Spleen (tissue), 11 donors: ENCODE results near the gene ZNF532. TPM values are rescaled to one million over a fixed set of nuclear protein-coding genes. Genes with fewer than 3 reads are reported as not detected.

Experiments used
- DNase-seq: peaks from one replicate; pipeline ENCODE4 v3.0.0-alpha.2; 2020
- H3K27ac ChIP-seq, 8 donors: fragments of 200-600 bp; sonication (generic) in 7 of 8; 1 replicate in 4 of 8; 2 replicates in 4 of 8; pipeline versions ENCODE4 v1.5.0 to v1.8.0; 2016 to 2021; ENCODE audit warnings: inconsistent platforms in 4 of 8, mild to moderate bottlenecking in 4 of 8, moderate library complexity in 1 of 8
- H3K27me3 ChIP-seq, 7 donors: fragments of 200-600 bp; sonication (generic) in 6 of 7; replicated peaks in 1 of 7; 1 replicate in 4 of 7; 2 replicates in 3 of 7; pipeline versions ENCODE4 v1.5.0 to v1.8.0; 2016 to 2021; ENCODE audit warnings: inconsistent platforms in 3 of 7, mild to moderate bottlenecking in 1 of 7
- H3K36me3 ChIP-seq, 6 donors: fragments of 200-600 bp; sonication (generic) in 5 of 6; 1 replicate in 4 of 6; 2 replicates in 2 of 6; pipeline versions ENCODE4 v1.5.0 to v1.8.0; 2016 to 2021; ENCODE audit warnings: inconsistent platforms in 2 of 6
- H3K4me1 ChIP-seq, 6 donors: fragments of 200-600 bp; sonication (generic) in 5 of 6; 1 replicate in 3 of 6; 2 replicates in 3 of 6; pipeline versions ENCODE4 v1.5.0 to v1.8.0; 2016 to 2021; ENCODE audit warnings: inconsistent platforms in 3 of 6
- H3K4me3 ChIP-seq, 8 donors: fragments of 200-600 bp; sonication (generic) in 7 of 8; 1 replicate in 4 of 8; 2 replicates in 4 of 8; pipeline versions ENCODE4 v1.5.0 to v1.8.0; 2016 to 2021; ENCODE audit warnings: inconsistent platforms in 4 of 8, mild to moderate bottlenecking in 4 of 8, moderate library complexity in 2 of 8
- H3K9me3 ChIP-seq, 8 donors: fragments of 200-600 bp; sonication (generic) in 7 of 8; 1 replicate in 4 of 8; 2 replicates in 4 of 8; pipeline versions ENCODE4 v1.5.0 to v1.8.0; 2016 to 2021; ENCODE audit warnings: inconsistent platforms in 4 of 8
- POLR2A ChIP-seq, 3 donors: fragments of 450-650 bp; IDR thresholded peaks; one replicate each; pipeline ENCODE4 v1.5.1; 2017; ENCODE audit warnings: antibody characterized with exemption in 3 of 3, mild to moderate bottlenecking in 1 of 3
- POLR2AphosphoS5 ChIP-seq, 3 donors: sonication (generic); formaldehyde crosslinking; IDR thresholded peaks; one replicate each; pipeline ENCODE4 v1.5.1; 2017; ENCODE audit warnings: antibody characterized with exemption in 3 of 3
- WGBS, 5 donors: extraction: QIAGEN DNeasy Blood & Tissue Kit in 3 of 5; methylation state at CpG; one replicate each; pipeline versions ENCODE4 v1.1.5 to v1.1.7; 2013 to 2018; 5-methylcytosine and 5-hydroxymethylcytosine counted together
- intact Hi-C: fragments of 100-400 bp; cut with DNase I; formaldehyde crosslinking; loops from one replicate; pipeline ENCODE4 v1.15.0; 2023; ENCODE audit warnings: low total_unique reads
- polyA plus RNA-seq, 3 donors: library from polyadenylated mRNA; stranded (reverse); fragments of 200-250 nt; gene quantifications; one replicate each; pipeline ENCODE4 v1.2.1, GENCODE V29; 2013
- total RNA-seq, 7 donors: library from RNA; depleted of rRNA in 3 of 7; stranded (reverse); fragments of >200 nt in 3 of 7; fragmentation: NEBNext Ultra II Directional in 4 of 7; extraction: Animal tissue kit (Norgen Biotek cat#: 25700) in 4 of 7; gene quantifications; one replicate each; pipeline versions ENCODE4 v1.1.0 to v1.2.1, GENCODE V29; 2016 to 2021
- TF ChIP-seq, protein P1 (sequence below), 11 experiments: fragments of 200-600 bp in 7 of 11; fragments of 450-650 bp in 4 of 11; sonication (generic) in 4 of 11; IDR thresholded peaks in 8 of 11; conservative IDR thresholded peaks in 3 of 11; 1 replicate in 7 of 11; 2 replicates in 4 of 11; pipeline versions ENCODE4 v1.4.0 to v1.8.0; 2016 to 2021; ENCODE audit warnings: antibody characterized with exemption in 11 of 11, inconsistent platforms in 4 of 11, mild to moderate bottlenecking in 1 of 11
- donor health status: healthy with polysubstance abuse.
- donor health status: DM: no; HTN: no; CAD: no; lungs with moderate emphysema.
- donor health status: DM: no; HTN: no; CAD: no.
- donor health status: Bipolar disorder and iron deficiency.
- donor health status: healthy.
- donor health status: DM: no; HTN: no; CAD: no.
- donor health status: DM: yes; HTN: yes; CAD: no.

Gene ZNF532
- total and polyA plus RNA-seq, 10 donors, result 5.2 to 64.8 (median 42.4) TPM

DNA sequence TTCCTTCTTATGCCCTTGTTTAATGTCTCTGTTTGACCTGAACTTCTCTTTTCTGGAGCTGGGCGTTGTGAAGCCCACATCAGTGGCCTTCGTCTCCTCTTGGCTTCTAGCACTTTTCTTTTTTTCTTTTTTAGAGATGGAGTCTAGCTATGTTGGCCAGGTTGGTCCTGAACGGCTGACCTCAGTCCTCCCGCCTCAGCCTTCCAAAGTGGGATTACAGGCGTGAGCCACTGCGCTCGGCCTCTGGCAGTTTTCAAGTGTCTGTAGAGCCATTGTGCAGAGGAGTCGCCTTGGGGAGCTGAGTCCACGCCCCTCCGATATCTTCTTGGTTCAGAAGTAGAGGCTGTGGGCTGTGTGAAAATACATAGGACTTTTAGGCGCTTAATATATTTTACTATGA lies 36.5 kb downstream of the ZNF532 start:
- H3K4me1 ChIP-seq, result peaks cover 3 to 64% (median 29%) of the 10 kb centered on the region in 6 donors
- DNase-seq, result no peak
- H3K4me3 ChIP-seq, result no peak overlapping the region
- TF ChIP-seq POLR2A (IDR thresholded peaks at IDR 0.05) (no peak), POLR2AphosphoS5 (IDR thresholded peaks at IDR 0.05) (no peak)
- TF ChIP-seq, protein P1, sequence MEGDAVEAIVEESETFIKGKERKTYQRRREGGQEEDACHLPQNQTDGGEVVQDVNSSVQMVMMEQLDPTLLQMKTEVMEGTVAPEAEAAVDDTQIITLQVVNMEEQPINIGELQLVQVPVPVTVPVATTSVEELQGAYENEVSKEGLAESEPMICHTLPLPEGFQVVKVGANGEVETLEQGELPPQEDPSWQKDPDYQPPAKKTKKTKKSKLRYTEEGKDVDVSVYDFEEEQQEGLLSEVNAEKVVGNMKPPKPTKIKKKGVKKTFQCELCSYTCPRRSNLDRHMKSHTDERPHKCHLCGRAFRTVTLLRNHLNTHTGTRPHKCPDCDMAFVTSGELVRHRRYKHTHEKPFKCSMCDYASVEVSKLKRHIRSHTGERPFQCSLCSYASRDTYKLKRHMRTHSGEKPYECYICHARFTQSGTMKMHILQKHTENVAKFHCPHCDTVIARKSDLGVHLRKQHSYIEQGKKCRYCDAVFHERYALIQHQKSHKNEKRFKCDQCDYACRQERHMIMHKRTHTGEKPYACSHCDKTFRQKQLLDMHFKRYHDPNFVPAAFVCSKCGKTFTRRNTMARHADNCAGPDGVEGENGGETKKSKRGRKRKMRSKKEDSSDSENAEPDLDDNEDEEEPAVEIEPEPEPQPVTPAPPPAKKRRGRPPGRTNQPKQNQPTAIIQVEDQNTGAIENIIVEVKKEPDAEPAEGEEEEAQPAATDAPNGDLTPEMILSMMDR (IDR thresholded peaks at IDR 0.05 in 8 of 11, conservative IDR thresholded peaks at IDR 0.05 in 3 of 11), result no peak
- WGBS, 5 donors, result 94 to 97% (median 94%) methylated on average over 11 of the region's 11 CpGs
- H3K36me3 ChIP-seq, result peaks cover 0 to 34% (median under 1%) of the 10 kb centered on the region in 6 donors
- H3K27me3 ChIP-seq, result no peaks in the 10 kb centered on the region
- H3K27ac ChIP-seq, result no peak overlapping the region
- intact Hi-C loops, result no loop called here
- H3K9me3 ChIP-seq, result no peaks in the 10 kb centered on the region

DNA sequence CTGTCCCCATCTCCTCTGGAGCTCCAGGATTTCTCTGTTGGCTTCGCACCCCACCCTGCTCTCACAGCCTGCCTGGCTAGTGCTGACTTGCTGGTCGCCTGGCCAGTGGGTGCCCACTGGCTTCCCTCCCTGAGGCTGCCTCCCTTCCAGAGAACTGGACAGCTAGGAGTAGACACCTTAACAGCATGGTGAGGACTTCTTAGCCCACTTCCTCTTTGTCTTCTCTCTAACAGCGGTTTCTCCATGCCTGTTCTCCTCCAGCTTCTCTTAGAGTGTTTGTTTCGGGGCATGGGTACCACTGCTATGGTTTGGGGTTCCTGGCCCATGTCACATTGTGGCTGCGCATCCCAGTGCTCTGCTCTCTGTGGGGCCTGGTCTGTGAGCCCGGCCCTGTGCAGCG lies 37.1 kb downstream of the ZNF532 start:
- Histone ChIP-seq H3K4me3 (no peak overlapping the region), H3K4me1 (peaks cover 3 to 58% (median 23%) of the 10 kb centered on the region in 6 donors), H3K27ac (no peak overlapping the region), H3K9me3 (no peaks in the 10 kb centered on the region), H3K27me3 (no peaks in the 10 kb centered on the region), H3K36me3 (peaks cover 0 to 34% (median 2%) of the 10 kb centered on the region in 6 donors)
- TF ChIP-seq POLR2A (IDR thresholded peaks at IDR 0.05) (no peak), POLR2AphosphoS5 (IDR thresholded peaks at IDR 0.05) (no peak)
- TF ChIP-seq, protein P1 (IDR thresholded peaks at IDR 0.05 in 8 of 11, conservative IDR thresholded peaks at IDR 0.05 in 3 of 11), result no peak
- DNase-seq, result no peak
- intact Hi-C loops, result no loop called here
- WGBS, 5 donors, result 82 to 95% (median 92%) methylated on average over 7 of the region's 7 CpGs

DNA sequence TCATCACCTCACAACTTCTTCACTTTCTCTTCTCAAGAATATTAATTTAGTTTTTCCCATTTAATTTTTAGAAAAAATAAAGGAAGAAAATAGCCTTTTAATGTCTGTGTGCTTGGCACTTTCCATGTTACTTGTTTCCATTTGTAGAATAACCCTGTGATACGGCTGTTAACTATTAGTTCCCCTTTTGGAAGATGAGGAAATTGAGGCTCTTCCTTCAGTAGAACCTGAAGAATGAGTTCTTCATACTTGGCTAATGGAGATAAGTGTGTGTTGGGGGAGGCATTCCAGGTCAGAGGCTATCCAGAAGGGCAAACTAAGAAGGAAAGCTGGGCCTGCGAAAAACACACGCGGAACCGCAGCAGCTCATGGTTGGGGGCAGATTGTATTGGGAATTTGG lies 38.3 kb downstream of the ZNF532 start:
- TF ChIP-seq POLR2AphosphoS5 (IDR thresholded peaks at IDR 0.05) (no peak), POLR2A (IDR thresholded peaks at IDR 0.05) (no peak)
- TF ChIP-seq, protein P1 (IDR thresholded peaks at IDR 0.05 in 8 of 11, conservative IDR thresholded peaks at IDR 0.05 in 3 of 11), result no peak
- H3K4me3 ChIP-seq, result no peak overlapping the region
- H3K27me3 ChIP-seq, result no peaks in the 10 kb centered on the region
- no peak overlapping the region for H3K27ac ChIP-seq
- peaks cover 0 to 33% (median 2%) of the 10 kb centered on the region in 6 donors for H3K36me3 ChIP-seq
- H3K4me1 ChIP-seq, result peaks cover 3 to 48% (median 17%) of the 10 kb centered on the region in 6 donors
- intact Hi-C loops, result no loop called here
- DNase-seq, result no peak
- 79 to 84% (median 81%) methylated on average over 5 of the region's 5 CpGs for WGBS, 5 donors
- no peaks in the 10 kb centered on the region for H3K9me3 ChIP-seq

DNA sequence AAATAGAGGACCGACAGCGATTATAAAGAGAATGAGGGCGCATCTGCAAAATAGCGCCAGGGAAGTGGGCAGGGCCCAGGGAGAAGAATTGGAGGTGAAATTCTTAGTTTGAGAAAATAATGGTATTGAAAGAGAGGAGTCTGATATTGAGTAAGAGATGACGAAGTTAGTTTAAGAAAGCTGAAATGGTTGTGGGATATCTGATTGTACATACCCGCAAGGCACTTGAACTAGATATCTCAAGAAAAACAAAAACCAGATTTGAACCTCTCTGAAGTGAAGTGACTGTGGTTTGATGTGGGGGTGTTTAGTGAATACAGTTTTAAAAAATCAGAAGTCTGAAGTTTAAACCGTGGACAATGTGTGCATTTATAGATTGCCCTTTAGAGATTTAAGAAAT lies 38.9 kb downstream of the ZNF532 start:
- WGBS, 5 donors, result 92 to 94% (median 93%) methylated on average over 7 of the region's 7 CpGs
- Histone ChIP-seq H3K4me3 (no peak overlapping the region), H3K27ac (no peak overlapping the region), H3K27me3 (no peaks in the 10 kb centered on the region), H3K9me3 (no peaks in the 10 kb centered on the region), H3K4me1 (peaks cover 3 to 45% (median 16%) of the 10 kb centered on the region in 6 donors), H3K36me3 (peaks cover 0 to 29% (median 2%) of the 10 kb centered on the region in 6 donors)
- TF ChIP-seq, protein P1 (IDR thresholded peaks at IDR 0.05 in 8 of 11, conservative IDR thresholded peaks at IDR 0.05 in 3 of 11), result no peak
- TF ChIP-seq POLR2A (IDR thresholded peaks at IDR 0.05) (no peak), POLR2AphosphoS5 (IDR thresholded peaks at IDR 0.05) (no peak)
- intact Hi-C loops, result no loop called here
- no peak for DNase-seq
